ENCODE data around the gene KLK1.
A peak's percentile ranks its signal among the peaks of the same experiment; 100 is the strongest.

Gene KLK1

GRCh38 chr19:50837300-50837699 lies 13.7 kb upstream of the KLK1 start:
- no peak overlapping the region for H3K4me3 ChIP-seq (ENCODE audit: low read depth in 1 of 5, low read length in 5 of 5)
- H3K4me1 ChIP-seq (ENCODE audit: control insufficient read depth in 5 of 5, insufficient read depth in 5 of 5, low read length in 5 of 5), result peaks cover 0 to 13% (median 11%) of the 10 kb centered on the region in 5 donors
- H3K27ac ChIP-seq (ENCODE audit: low read depth, low read length), result no peak overlapping the region
- H3K9ac ChIP-seq (ENCODE audit: low read length in 5 of 5), result no peak overlapping the region
- peaks cover 7 to 38% (median 32%) of the 10 kb centered on the region in 5 donors for H3K27me3 ChIP-seq (ENCODE audit: control insufficient read depth in 5 of 5, insufficient read depth in 4 of 5, low read length in 5 of 5)
- peaks cover 0 to 2% (median 0%) of the 10 kb centered on the region in 5 donors for H3K9me3 ChIP-seq (ENCODE audit: control insufficient read depth in 5 of 5, low read length in 5 of 5)
- no peaks in the 10 kb centered on the region for H3K36me3 ChIP-seq (ENCODE audit: control insufficient read depth in 5 of 5, insufficient read depth in 5 of 5, low read length in 5 of 5)

DNA sequence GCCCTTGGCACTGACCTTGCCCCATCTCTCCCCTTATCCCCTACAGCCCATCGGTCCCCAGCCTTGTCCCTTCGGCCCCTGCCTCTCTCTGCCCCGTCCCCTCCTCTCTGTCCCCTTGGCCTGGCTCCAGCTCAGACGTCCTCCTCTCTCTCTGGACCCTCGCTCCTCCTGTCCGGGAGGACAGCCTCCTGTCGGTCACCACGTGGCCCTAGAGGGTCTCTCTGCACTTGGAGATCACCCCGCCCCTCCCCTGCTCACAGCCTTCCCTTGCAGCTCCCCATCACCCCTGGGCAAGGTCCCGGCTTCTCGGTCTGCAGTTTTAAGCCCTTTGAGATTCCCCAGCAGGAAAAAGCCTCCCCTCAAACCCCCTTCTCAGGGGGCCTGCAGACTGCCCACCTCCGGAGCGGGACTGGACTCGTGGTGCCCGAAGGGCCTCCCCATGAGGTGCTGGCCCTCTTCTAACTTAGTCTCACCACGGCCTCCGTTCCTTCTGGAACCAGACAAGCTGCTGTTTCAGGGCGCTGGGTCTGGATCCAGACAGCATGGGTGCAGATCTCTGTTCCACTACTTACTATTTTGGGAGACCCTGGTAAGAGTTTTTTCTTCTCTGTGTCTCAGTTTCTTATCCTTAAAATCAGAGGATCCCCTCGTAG lies 13.1 kb upstream of the KLK1 start:
- Histone ChIP-seq H3K4me3 (ENCODE audit: low read depth in 1 of 5, low read length in 5 of 5) (peak overlapping the region in 2 of 5 donors; percentile 58 to 78), H3K27me3 (ENCODE audit: control insufficient read depth in 5 of 5, insufficient read depth in 4 of 5, low read length in 5 of 5) (peaks cover 7 to 38% (median 32%) of the 10 kb centered on the region in 5 donors), H3K36me3 (ENCODE audit: control insufficient read depth in 5 of 5, insufficient read depth in 5 of 5, low read length in 5 of 5) (no peaks in the 10 kb centered on the region), H3K27ac (ENCODE audit: low read depth, low read length) (no peak overlapping the region), H3K9me3 (ENCODE audit: control insufficient read depth in 5 of 5, low read length in 5 of 5) (no peaks in the 10 kb centered on the region), H3K9ac (ENCODE audit: low read length in 5 of 5) (no peak overlapping the region), H3K4me1 (ENCODE audit: control insufficient read depth in 5 of 5, insufficient read depth in 5 of 5, low read length in 5 of 5) (peaks cover 0 to 13% (median 11%) of the 10 kb centered on the region in 5 donors)

GRCh38 chr19:50835785-50836542 lies 12.4 kb upstream of the KLK1 start:
- Histone ChIP-seq H3K9ac (ENCODE audit: low read length in 5 of 5) (peak overlapping the region in 2 of 5 donors; percentile 39 to 41), H3K9me3 (ENCODE audit: control insufficient read depth in 5 of 5, low read length in 5 of 5) (no peaks in the 10 kb centered on the region), H3K36me3 (ENCODE audit: control insufficient read depth in 5 of 5, insufficient read depth in 5 of 5, low read length in 5 of 5) (no peaks in the 10 kb centered on the region), H3K27ac (ENCODE audit: low read depth, low read length) (no peak overlapping the region), H3K27me3 (ENCODE audit: control insufficient read depth in 5 of 5, insufficient read depth in 4 of 5, low read length in 5 of 5) (peaks cover 7 to 38% (median 34%) of the 10 kb centered on the region in 5 donors), H3K4me3 (ENCODE audit: low read depth in 1 of 5, low read length in 5 of 5) (peak overlapping the region; percentile 49 to 78 (median 67)), H3K4me1 (ENCODE audit: control insufficient read depth in 5 of 5, insufficient read depth in 5 of 5, low read length in 5 of 5) (peaks cover 0 to 13% (median 11%) of the 10 kb centered on the region in 5 donors)

DNA sequence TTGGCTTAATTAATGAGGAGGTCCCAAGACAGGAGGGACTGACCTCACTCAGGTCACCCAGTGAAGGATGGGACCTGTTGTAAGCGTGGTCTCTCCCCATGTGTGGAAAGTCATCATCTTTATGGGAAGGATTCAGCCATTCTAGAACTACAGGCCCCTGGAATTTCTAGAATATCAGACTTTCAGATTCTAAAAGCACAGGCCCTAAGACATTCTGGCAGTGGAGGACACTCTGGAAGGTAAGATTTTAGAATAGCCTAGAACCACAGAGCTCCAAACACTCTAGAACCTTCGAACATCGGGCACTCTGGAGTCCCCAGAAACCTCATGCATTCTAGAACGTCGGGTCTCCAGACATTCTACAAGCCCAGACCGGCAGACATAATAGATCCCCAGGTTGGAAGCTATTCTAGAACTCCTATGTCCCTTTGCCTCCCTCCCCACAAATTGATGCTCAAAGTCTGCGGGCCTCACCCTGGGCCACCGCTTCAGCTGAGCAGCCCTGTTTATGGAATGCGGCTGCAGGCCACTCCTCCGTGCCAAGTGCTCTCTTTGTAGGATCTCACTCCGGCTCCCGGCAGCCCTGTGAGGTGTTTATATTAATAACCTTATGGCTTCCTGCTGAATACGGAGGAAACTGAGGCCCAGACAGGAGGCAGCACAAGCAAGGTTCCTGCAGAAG lies 11.7 kb upstream of the KLK1 start:
- H3K9ac ChIP-seq (ENCODE audit: low read length in 5 of 5), result peak overlapping the region in 2 of 5 donors; percentile 39 to 41
- H3K9me3 ChIP-seq (ENCODE audit: control insufficient read depth in 5 of 5, low read length in 5 of 5), result no peaks in the 10 kb centered on the region
- peak overlapping the region; percentile 49 to 78 (median 67) for H3K4me3 ChIP-seq (ENCODE audit: low read depth in 1 of 5, low read length in 5 of 5)
- peaks cover 0 to 13% (median 11%) of the 10 kb centered on the region in 5 donors for H3K4me1 ChIP-seq (ENCODE audit: control insufficient read depth in 5 of 5, insufficient read depth in 5 of 5, low read length in 5 of 5)
- H3K36me3 ChIP-seq (ENCODE audit: control insufficient read depth in 5 of 5, insufficient read depth in 5 of 5, low read length in 5 of 5), result no peaks in the 10 kb centered on the region
- H3K27me3 ChIP-seq (ENCODE audit: control insufficient read depth in 5 of 5, insufficient read depth in 4 of 5, low read length in 5 of 5), result peaks cover 7 to 44% (median 38%) of the 10 kb centered on the region in 5 donors
- no peak overlapping the region for H3K27ac ChIP-seq (ENCODE audit: low read depth, low read length)

DNA sequence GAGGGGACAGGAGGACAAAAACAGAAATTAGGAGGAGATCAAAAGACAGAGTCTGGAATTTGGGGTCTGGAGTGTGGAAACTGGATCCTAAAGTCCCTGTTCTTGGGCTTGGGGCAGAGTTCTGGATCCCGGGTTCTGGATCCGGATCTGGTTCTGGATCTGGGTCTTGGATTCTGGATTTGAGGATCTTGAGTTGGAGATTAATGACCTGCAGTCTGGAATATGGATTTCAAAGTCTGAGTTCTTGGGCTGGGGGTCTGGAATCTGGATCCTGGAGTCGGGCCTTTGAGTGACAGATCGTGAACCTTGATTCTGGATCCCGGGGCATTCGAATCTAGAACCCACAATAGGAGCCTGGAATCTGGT lies 10.2 kb upstream of the KLK1 start:
- Histone ChIP-seq H3K27ac (ENCODE audit: low read depth, low read length) (no peak overlapping the region), H3K9ac (ENCODE audit: low read length in 5 of 5) (no peak overlapping the region), H3K4me1 (ENCODE audit: control insufficient read depth in 5 of 5, insufficient read depth in 5 of 5, low read length in 5 of 5) (peaks cover 0 to 13% (median 11%) of the 10 kb centered on the region in 5 donors), H3K9me3 (ENCODE audit: control insufficient read depth in 5 of 5, low read length in 5 of 5) (no peaks in the 10 kb centered on the region), H3K36me3 (ENCODE audit: control insufficient read depth in 5 of 5, insufficient read depth in 5 of 5, low read length in 5 of 5) (no peaks in the 10 kb centered on the region), H3K27me3 (ENCODE audit: control insufficient read depth in 5 of 5, insufficient read depth in 4 of 5, low read length in 5 of 5) (peaks cover 7 to 51% (median 39%) of the 10 kb centered on the region in 5 donors), H3K4me3 (ENCODE audit: low read depth in 1 of 5, low read length in 5 of 5) (no peak overlapping the region)

DNA sequence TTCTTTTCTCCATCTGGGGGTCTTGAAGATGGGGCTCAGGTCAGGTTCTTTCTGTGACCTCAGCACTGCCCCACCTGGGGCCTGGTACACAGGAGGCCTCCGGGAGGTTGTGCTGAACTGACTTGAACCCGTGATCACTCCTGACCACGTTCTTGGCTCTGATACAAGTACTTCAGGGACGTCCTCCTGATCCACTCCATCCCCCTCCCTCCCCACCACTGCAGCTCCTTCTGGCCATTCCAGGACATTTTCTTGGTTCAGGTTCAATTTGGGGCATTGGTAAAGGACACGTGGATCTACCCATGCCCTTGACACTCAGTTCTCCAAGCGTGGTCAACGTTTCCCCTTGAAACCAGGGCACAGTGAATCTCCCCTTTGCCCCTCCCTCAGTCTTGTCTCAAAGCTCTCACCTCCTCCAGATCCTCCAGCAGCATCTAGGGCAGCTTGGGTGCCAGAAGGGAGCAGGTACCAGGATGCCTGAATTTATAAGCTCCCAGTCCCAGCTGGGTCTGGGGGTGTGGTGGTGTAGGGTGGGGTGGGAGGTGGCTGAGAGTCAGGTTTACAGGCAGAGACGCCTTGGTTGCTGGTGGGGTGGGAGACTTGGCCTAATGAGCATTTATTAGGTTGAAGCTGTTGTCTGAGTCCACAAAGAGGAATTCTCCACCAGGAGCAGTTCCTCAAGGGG lies 9.7 kb upstream of the KLK1 start, which contains the start of gene KLK15:
Gene KLK15 (minus strand): TSS at position 458 of the 685 bp plus-strand sequence. CDS start 2,082 bp downstream, outside the sequence.
- Histone ChIP-seq H3K9me3 (ENCODE audit: control insufficient read depth in 5 of 5, low read length in 5 of 5) (no peaks in the 10 kb centered on the region), H3K27me3 (ENCODE audit: control insufficient read depth in 5 of 5, insufficient read depth in 4 of 5, low read length in 5 of 5) (peaks cover 7 to 52% (median 39%) of the 10 kb centered on the region in 5 donors), H3K27ac (ENCODE audit: low read depth, low read length) (no peak within 1 kb of the TSS), H3K4me3 (ENCODE audit: low read depth in 1 of 5, low read length in 5 of 5) (no peak within 1 kb of the TSS), H3K9ac (ENCODE audit: low read length in 5 of 5) (no peak within 1 kb of the TSS), H3K36me3 (ENCODE audit: control insufficient read depth in 5 of 5, insufficient read depth in 5 of 5, low read length in 5 of 5) (no peaks in the 10 kb centered on the region), H3K4me1 (ENCODE audit: control insufficient read depth in 5 of 5, insufficient read depth in 5 of 5, low read length in 5 of 5) (peaks cover 0 to 13% (median 11%) of the 10 kb centered on the region in 5 donors)

GRCh38 chr19:50832666-50833065 lies 9.1 kb upstream of the KLK1 start:
- no peaks in the 10 kb centered on the region for H3K36me3 ChIP-seq (ENCODE audit: control insufficient read depth in 5 of 5, insufficient read depth in 5 of 5, low read length in 5 of 5)
- H3K9me3 ChIP-seq (ENCODE audit: control insufficient read depth in 5 of 5, low read length in 5 of 5), result no peaks in the 10 kb centered on the region
- H3K27me3 ChIP-seq (ENCODE audit: control insufficient read depth in 5 of 5, insufficient read depth in 4 of 5, low read length in 5 of 5), result peaks cover 7 to 50% (median 39%) of the 10 kb centered on the region in 5 donors
- H3K4me1 ChIP-seq (ENCODE audit: control insufficient read depth in 5 of 5, insufficient read depth in 5 of 5, low read length in 5 of 5), result peaks cover 0 to 13% (median 11%) of the 10 kb centered on the region in 5 donors
- no peak overlapping the region for H3K4me3 ChIP-seq (ENCODE audit: low read depth in 1 of 5, low read length in 5 of 5)
- no peak overlapping the region for H3K27ac ChIP-seq (ENCODE audit: low read depth, low read length)
- H3K9ac ChIP-seq (ENCODE audit: low read length in 5 of 5), result no peak overlapping the region

DNA sequence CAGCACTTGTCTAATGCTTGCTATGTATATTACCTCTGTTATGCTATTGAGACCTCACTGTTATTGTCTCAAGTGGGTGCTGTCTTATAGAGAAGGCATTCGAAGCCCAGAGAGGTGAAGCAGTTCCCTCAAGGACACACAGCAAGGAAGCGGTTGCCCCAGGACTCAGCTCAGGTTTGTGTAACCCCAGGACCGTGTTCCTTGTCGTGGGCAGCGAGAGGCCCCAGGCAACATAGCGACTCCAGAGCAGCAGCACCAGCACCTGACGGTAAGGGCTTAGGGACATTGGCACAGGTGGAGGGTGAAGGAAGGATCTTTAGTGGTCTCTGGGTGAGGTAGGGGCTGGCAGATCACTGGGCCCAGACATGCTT lies 7.4 kb upstream of the KLK1 start:
- no peak overlapping the region for H3K4me3 ChIP-seq (ENCODE audit: low read depth in 1 of 5, low read length in 5 of 5)
- H3K27ac ChIP-seq (ENCODE audit: low read depth, low read length), result no peak overlapping the region
- no peaks in the 10 kb centered on the region for H3K9me3 ChIP-seq (ENCODE audit: control insufficient read depth in 5 of 5, low read length in 5 of 5)
- no peak overlapping the region for H3K9ac ChIP-seq (ENCODE audit: low read length in 5 of 5)
- H3K27me3 ChIP-seq (ENCODE audit: control insufficient read depth in 5 of 5, insufficient read depth in 4 of 5, low read length in 5 of 5), result peaks cover 0 to 38% (median 31%) of the 10 kb centered on the region in 5 donors
- no peaks in the 10 kb centered on the region for H3K36me3 ChIP-seq (ENCODE audit: control insufficient read depth in 5 of 5, insufficient read depth in 5 of 5, low read length in 5 of 5)
- peaks cover 0 to 8% (median 7%) of the 10 kb centered on the region in 5 donors for H3K4me1 ChIP-seq (ENCODE audit: control insufficient read depth in 5 of 5, insufficient read depth in 5 of 5, low read length in 5 of 5)

GRCh38 chr19:50830266-50831025 lies 6.9 kb upstream of the KLK1 start:
- Histone ChIP-seq H3K9ac (ENCODE audit: low read length in 5 of 5) (no peak overlapping the region), H3K27me3 (ENCODE audit: control insufficient read depth in 5 of 5, insufficient read depth in 4 of 5, low read length in 5 of 5) (peaks cover 0 to 37% (median 30%) of the 10 kb centered on the region in 5 donors), H3K36me3 (ENCODE audit: control insufficient read depth in 5 of 5, insufficient read depth in 5 of 5, low read length in 5 of 5) (no peaks in the 10 kb centered on the region), H3K4me3 (ENCODE audit: low read depth in 1 of 5, low read length in 5 of 5) (no peak overlapping the region), H3K4me1 (ENCODE audit: control insufficient read depth in 5 of 5, insufficient read depth in 5 of 5, low read length in 5 of 5) (peaks cover 0 to 3% (median 3%) of the 10 kb centered on the region in 5 donors), H3K9me3 (ENCODE audit: control insufficient read depth in 5 of 5, low read length in 5 of 5) (no peaks in the 10 kb centered on the region), H3K27ac (ENCODE audit: low read depth, low read length) (no peak overlapping the region)

All from subcutaneous abdominal adipose tissue (tissue), 5 donors.